Measurements from ENCODE around the gene DNAJC27. TPM values are rescaled to one million over a fixed set of nuclear protein-coding genes. Genes with fewer than 3 reads are reported as not detected.

DNAJC27 gene
- total RNA-seq, 1 experiment from 2014 or later = 2.9 TPM

DNA sequence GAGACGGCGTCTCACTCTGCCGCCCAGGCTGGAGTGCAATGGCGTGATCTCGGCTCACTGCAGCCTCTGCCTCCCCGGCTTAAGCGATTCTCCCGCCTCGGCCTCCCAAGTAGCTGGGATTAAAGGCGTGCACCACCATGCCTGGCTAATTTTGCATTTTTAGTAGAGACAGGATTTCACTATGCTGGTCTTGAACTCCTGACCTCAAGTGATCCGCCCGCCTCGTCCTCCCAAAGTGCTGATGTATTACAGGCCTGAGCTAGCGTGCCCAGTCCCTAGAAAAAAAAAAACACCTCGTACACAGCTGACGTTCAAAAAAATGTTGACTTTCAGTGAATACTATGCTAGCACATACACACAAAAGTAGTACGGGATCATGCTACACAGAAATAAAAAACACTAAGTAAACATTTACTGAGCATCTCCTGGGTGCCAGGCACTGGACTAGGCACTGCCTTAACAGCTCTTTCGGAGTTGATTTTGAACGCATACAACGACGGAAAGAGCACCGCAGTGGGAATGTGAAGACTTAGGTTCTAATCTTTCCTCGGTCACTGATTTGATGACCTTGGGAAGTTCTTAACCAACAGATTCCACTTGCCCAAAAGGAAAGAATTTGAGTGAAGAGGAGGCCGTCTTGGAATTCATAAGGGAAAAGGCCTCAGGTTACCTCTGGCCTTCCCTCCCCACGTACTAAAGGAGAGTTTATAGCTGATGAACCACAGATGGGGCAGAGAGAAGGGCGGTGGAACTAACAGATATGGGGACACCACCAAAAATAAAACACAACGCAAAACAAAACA, 1.1 kb downstream of the DNAJC27 start:
- DNase-seq (ENCODE audit: low read depth) = peak; percentile 35

DNA sequence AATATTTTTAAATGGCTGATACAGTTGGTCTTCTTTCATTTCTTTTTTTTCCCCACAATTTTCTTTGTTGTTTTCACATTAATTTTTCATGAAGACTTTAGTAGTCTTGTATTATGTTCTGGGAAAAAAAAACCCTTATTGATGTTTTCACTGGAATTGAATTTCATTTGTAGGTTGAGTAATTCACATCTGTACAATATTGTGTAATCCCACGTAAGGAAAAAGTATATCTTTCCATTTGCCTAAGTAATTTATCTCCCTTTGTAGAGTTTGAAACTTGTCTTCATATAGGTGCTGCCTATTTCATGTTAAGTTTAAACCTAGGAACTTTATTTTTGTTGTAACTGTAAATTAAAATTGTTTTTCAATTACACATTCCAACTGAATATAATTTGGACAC, 2.0 kb downstream of the DNAJC27 start:
- no peak for DNase-seq (ENCODE audit: low read depth)

DNA sequence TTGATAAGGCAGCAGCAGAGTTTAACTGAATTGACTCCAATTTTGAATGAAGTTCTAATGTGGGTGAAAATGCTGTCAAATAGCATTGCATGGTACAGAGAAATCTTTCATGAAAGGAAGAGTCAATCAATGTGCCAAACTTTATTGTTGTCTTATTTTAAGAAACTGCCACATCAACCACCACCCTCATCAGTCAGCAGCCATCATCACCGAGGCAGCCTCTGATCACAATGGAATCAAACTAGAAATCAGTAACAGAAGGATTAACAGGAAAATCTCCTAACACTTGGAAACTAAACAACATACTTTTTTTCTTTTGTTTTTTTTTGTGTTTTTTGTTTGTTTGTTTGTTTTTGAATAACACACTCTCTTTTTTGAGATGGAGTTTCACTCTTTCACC, 9.9 kb downstream of the DNAJC27 start:
- no peak for DNase-seq (ENCODE audit: low read depth)

DNA sequence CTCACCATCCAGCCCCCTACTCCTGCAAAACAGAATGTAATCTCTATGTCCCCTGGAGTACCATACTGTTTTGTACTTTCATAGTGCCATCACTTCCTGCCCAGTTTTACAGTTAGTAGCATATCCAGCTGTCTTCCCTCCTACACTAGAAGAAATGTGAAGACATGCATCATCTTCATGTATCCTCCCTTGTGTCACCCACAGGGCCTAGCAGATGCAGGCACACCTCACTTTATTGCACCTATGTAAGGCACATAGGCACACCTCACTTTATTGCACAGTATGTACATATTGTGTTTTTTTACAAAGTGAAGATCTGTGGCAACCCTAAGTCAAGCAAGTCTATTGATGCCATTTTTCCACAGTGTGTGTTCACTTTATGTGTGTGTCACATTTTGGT, 12.0 kb downstream of the DNAJC27 start:
- DNase-seq (ENCODE audit: low read depth) = no peak

DNA sequence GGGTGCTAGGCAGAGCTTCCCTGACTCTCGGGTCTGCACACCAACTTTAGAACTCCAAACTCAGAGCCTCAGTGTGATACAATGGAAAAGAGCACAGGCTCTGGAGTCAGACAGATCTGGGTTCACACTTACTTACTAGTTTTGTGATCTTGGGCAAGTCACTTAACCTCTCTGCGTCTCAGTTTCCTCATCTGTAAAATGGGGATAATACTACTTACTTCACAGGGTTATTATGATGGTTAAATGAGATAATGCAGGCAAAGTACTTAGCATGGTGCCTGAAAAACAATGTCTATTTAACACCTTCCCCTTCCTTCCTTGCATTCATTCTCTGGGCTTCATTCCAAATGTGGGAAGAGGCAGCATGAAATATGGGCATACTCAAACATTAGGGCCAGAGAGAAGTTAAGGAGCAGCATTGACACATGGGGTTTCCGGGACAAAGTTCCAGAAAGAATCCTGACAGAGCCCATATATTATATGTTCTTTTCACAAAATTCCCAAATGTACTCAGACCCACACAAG, 13.3 kb downstream of the DNAJC27 start:
- no peak for DNase-seq (ENCODE audit: low read depth)

DNA sequence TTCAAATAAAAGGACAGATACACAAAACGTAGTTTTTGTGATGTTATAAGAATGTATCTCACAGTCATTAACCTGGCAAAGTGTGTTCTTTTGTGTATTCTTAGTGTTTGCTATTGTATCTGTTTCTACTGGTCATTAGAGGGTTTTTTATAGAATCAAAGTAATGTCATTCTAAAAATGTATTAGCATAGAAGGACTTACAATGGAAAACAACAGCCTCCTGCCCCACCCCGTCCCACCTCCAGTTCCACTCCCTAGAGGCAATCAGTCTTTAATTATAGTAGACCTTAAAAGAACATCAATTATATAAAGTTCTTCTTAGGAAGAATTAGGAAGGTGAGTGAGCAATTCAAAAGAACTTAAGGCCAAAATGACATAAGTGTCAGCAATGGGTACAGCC, 13.8 kb downstream of the DNAJC27 start:
- no peak for DNase-seq (ENCODE audit: low read depth)

DNA sequence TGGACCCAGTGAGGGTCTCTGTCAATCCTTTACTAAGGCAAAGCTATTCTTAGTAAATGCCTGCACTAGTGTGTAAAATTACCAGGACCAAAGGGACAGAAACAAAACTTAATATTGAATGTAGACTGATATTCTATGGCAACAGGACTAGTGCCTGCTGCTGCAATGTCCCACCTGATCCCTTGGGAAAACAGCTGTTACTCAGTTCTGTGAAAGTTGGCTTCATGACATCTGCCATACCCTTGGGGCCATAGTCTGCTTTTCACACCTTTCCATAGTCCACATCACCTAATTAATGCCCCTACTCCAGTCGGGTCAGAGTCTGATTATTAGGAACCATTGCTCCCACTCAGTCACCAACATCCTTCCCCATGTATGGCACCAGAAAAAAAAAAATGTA, 14.5 kb downstream of the DNAJC27 start:
- no peak for DNase-seq (ENCODE audit: low read depth)

DNA sequence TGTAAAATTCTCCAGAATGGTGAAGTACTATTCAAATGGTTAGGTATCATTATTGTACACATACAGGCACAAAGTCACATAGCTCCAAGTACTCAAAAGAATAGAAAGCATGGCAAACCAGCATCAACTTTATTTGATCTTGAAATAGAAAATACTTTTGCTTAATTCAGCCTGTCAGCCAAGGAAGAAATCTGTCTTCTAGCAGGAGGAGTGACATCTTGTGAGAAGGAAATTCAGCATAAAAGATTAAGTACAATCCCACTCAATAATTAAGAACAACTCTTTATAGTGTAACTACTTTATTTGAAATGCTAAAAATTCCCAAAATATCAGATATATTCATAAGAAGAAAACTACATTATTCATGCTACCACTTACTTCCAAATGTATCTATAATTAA, 15.8 kb downstream of the DNAJC27 start:
- DNase-seq (ENCODE audit: low read depth) = no peak

DNA sequence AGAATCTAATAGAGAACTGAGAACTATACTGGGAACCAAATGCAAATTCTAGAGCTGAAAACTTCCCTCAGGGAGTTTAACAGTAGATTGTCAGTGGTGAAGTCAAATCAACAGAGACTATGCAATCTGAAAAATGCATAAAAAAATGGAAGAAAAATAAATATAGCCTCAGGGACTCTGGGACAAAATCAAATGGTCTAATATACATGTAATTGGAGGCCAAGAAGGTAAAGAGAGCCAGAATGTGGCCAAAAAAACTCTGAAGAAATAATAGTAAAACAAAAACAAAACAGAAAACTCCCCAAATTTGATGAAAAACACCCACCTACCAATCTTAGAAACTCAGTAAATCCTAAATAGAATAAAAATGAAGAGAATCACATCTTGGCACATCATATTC, 16.5 kb downstream of the DNAJC27 start:
- no peak for DNase-seq (ENCODE audit: low read depth)

DNA sequence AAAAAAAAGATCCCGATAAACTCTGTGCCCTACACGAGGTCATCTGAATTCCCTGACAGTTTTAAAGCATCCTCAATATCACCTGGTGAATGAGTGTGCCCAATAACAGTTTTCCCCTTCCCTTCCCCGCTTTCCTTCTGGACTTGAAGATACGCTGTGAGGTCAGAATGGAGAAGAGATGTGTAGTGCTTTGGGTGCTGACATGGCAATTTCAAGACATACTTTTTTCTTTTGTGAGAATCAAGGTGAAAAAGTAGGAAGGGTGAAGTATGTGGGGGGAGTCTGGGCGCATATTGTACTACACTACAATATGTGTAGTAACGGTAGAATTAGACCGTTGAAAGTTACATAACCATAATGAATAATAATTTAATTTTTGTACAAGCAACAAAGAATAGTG, 21.7 kb downstream of the DNAJC27 start:
- no peak for DNase-seq (ENCODE audit: low read depth)

DNA sequence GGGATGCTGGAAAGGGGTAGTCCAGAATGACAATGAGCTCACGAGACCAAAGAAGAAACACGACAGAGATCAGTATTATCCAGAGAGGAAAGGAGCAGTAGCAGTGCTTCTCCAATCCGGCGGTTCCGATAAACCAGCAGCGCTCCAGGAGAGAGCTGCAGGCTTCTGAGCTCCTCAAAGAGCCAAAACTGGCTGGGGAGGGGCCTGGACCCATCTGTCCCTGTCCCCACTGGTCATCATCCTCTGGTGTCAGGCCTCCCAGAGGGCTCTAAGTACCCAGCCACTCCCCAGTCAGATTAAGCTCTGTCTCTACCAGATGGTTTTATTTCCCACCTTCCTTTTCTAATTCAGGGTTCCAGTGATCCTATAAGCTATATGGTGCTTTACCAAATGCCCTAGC, 23.2 kb downstream of the DNAJC27 start:
- DNase-seq (ENCODE audit: low read depth) = no peak

DNA sequence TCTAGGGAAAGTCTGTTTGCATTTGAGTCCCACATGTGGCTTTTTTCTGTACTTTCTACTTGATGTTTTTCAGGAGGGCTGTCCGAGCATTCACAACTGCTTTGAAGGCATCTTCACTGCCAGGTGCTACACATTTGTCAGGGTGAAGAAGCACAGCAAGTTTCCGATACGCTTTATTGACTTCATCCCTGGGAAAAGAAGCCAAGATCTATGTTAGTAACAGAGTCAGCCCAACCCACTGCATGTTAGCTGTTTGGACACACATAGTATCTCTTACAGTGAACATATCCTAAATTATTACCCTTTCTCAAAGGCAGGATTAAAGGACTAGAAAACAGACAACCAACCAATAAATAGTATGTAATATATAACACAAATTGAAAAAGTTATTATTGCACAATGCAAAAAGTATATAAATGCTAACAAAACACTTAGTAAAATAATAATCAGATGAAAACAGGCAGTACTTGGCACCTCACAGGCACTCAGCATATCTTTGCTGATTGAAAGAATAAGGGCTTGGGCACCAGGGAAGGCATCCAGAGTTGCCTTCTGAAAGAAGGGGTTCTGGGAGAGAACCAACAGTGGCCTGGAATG, 24.1 kb downstream of the DNAJC27 start:
- DNase-seq (ENCODE audit: low read depth) = no peak

DNA sequence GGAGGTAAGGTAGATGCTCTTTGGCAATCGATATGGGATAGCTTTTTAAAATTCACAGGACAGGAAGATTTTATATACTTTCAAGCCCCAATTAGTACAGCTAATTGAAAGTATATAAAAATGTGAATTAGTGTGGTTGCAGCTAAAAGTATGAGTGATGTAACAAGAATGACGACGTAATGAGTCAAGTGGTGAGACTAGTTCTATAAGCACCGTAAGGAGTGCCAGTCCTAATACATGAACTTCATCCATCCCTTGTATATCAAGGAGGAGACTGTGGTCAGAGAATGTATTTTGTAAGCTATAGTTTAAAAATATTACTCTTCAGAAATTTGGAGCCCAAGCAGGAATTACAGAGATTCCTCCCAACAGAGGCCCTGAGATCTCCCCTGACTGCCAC, 25.8 kb downstream of the DNAJC27 start:
- DNase-seq (ENCODE audit: low read depth) = peak; percentile 12

DNA sequence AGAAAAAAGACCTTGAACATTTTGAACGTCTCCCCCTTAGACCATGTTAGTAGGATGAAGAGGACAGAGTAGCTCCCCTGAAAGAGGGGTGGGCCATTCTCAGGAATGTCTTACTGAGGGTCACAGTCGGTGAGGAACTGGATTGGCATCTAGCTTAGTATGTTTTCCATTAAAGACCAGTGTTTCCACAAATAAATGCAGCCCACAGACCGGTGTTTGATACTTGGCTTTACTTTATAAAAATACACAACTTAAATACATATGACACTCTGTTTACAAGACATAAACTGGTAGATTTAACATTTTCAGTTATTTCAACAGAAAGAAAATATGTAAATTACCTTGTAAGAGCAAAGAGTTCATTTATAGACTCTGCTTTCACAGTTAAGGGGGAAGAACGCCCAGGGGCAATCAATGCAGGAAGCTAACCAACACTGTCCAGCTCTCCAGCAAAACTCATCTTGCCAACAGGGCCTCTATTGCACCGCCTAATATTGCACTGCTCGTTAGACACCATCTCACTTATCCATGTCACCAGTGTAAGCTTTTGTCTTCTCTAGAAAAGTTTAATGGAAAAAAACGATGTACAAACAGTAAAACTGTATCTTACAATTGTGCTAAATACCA, 28.2 kb downstream of the DNAJC27 start:
- DNase-seq (ENCODE audit: low read depth) = no peak

DNA sequence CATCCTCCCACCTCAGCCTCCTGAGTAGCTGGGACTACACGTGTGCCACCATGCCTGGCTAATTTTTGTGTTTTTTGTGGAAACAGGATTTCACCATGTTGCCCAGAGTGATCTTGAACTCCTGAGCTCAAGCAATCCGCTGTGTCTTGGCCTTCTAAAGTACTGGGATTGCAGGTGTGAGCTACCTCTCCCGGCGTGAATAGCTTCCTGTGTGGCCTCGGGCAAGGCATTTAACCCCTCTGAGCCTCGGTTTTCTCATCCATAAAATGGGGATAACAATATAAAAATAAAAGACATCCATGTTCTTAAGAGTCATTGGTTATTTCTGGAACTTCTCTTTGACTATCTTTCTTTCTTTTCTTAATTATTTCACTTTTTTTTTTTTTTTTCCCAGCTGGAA, 32.4 kb downstream of the DNAJC27 start:
- no peak for DNase-seq (ENCODE audit: low read depth)

DNA sequence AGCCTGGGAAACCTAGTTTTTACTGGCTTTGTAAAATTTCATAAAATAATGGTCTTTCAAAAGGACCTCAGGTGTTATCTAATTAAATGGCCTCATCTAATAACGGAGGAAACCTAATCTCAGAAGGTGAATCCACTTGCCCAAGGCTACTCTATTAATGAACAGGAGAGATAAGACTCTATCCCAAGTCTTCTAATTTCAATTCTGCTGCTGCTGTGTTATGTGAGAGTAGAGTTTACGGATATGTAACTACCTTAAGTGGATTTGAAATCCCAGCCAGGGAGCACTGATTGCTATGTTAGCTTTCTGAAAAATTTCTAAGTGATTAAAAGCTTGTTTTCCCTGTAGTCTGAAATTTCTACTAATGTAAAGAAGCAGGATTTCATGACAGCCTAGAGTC, 34.5 kb downstream of the DNAJC27 start:
- no peak for DNase-seq (ENCODE audit: low read depth)

DNA sequence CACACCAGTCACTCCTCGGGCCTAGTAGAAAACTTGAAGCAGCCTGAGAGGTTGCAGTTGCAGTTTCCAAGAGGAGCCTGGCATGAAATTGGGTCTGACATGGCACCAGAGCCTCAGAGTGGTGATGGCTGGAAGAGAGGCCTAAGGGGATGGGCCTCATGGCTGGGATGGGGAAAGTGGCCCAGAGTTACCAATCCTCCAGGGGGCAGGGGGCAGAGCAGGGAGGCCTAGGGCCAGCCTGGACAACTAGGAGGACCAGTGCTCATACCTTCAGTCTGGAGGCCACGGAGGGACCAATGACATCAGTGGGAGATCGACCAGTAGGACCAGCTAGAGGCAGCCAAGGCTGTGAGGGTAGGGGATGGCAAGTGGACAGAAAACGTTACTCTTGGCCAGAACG, 36.6 kb downstream of the DNAJC27 start:
- no peak for DNase-seq (ENCODE audit: low read depth)

DNA sequence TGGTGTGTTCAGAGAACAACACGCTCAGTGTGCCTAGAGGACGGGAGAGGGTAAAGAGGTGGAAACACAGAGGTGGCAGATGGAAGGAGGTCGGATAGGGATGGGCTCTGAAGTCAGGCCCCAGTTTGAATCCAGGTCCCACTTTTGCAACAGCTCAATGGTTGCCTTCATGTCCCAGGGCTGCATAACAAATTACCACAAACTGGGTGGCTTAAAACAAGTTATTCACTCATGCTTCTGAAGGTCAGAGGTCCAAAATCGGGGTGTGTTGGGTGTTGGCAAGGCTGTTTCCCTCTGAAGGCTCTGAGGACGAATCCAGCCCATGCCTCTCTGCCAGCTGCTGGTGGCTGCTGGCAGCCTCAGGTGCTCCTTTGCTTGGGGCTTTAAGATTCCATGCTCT, 39.0 kb downstream of the DNAJC27 start:
- no peak for DNase-seq (ENCODE audit: low read depth)

DNA sequence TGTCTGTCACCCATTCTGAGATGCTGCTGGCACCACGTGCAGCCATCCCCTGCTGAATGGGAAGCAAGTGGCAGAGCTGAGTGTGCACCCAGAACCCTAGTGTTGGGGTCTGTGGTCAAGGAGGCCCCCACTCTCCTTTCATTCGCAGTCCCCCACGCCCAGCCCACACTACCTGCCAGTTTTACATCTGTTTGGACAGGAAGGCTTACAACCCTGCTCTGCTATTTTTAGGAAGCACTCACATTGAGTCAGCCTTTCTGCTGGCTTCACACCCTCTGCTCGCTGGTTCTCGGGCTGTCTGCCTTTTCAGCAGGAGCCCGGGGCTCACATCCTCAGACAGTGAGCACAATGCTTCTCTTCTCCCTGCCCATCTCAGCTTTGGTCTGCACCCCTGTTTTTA, 41.0 kb downstream of the DNAJC27 start:
- DNase-seq (ENCODE audit: low read depth) = peak; percentile 6

DNA sequence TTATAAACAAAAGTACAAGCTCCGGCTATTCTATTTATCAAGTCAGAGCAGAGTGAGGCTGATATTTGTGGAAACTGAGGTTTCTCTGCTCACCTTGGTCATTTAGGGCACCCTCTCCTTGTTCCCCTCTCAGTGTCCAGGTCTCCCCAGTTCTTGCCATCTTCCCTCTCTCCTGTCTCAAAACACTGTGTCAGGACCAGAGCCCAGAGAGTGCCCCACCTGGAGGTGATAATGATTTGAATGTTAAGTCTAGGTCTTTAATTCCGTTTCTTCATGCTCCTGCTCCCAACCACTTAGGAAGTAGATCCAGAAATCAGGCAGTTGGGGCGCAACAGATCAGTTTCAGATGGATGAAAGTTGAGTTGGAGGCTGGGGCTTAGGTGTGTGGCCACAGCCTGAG, 42.5 kb downstream of the DNAJC27 start:
- peak; percentile 7 for DNase-seq (ENCODE audit: low read depth)

DNA sequence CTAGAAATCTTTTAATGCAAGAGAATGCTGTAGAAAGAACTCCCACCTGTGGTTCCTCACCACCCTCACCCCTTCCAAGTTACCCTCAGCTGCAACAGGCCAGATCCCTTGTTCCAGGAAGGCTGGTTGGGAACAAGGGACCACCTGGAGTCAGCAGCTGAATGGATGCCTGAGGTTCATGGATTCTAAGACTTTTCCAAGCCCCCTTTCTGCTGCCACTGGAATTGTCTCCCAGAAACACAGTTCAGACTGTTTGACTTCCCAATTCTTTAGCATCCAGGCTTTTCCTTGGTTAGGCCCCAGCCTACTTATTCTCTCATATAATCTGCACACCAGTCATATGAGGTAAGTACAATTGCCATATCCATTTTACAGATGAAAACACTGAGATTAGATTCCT, 43.7 kb downstream of the DNAJC27 start:
- DNase-seq (ENCODE audit: low read depth) = no peak

DNA sequence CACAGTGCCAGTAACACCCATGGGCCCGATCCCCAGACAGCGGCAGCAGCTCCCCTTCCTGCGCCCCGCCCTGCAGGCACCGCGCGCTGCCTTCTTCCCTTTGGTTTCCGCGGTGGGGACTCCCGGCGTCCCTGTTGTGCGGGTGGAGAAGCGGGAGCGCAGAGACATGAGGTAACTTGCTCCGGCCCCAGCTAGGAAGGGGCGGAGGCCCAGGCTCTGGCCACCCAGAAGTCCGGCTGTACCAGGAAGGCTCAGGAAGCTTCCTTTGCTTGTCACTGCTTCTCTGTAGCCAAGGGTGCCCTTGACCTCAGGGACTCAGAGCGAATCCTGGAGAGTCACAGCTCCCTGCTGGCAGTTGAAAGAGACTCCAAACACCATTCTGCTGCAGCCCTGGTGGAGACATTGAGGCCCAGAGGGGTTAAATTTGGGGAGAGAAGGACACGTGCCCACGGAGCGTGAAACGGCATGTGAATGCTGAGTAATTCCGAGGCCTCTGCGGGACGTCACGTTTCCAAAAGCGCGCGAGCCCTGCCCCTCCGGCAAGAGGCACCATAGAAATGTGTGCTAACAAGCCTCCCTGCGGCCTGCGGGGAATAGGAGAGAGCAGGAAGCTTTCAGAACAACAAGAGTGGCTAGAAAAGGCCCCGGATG, 45.0 kb downstream of the DNAJC27 start:
- no peak for DNase-seq (ENCODE audit: low read depth)

DNA sequence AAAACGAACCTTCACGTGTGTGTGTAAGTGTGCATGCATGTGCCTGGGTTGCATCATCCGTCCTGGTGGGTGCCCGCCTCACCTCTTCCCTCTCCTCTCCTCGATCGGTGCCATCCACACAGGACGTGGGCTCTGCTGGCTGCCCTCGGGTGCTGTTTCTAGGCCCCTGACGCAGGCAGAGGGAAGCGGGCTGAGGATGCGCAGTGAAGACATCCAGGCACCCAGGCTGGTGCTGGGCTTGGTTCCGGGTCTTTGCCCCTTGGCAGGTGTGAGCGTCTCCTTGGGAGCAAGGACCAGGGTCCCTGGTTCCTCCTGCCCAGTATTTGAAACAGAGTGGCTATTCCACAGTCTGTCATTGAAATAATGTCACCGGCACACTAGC, 45.5 kb downstream of the DNAJC27 start:
- DNase-seq (ENCODE audit: low read depth) = no peak

Data from M059J (cell line).